Activated CD4-positive, CD25-positive, alpha-beta regulatory T cell treated with anti-CD3 and anti-CD28 coated beads, Interleukin-2, amount 50 U/mL, for 24 hours (primary cell): Measurements from ENCODE around the gene APAF1.
A peak's percentile ranks its signal among the peaks of the same experiment; 100 is the strongest.
"Not testable (repeated sequence)": the region's sequence is repeated elsewhere in the genome, so short reads cannot be mapped to it uniquely, and the experiment has no call there.

ENCODE experiments used
- ATAC-seq, 2 donors: fragments of 150-1000 bp; cut with Tn5 transposase; one replicate each; pipeline ENCODE4 v1.10.0; 2021; ENCODE audit warnings: mild to moderate bottlenecking in 1 of 2, moderate library complexity in 1 of 2

APAF1 gene

GRCh38 chr12:98733667-98734350 is 88.7 kb downstream of the APAF1 start:
- ATAC-seq = no peak

DNA sequence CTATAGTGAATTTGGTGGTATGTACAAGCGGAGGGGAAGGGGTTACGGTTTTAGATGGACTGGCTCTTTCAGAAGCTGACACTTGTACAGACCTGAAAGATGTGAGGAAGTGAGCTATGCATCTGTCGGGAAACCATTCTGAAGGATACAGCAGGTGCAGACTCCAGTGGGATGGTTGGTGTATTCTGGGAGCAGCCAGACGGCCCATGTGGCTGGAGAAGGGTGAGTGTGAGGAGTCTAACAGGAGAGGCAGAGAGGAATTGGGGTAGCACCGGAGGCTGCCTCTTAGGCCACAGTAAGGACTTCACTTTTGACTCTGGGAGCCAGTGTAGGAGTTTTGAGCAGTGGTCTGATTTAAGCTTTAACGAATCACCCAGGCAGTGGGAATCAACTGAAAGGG is 90.7 kb downstream of the APAF1 start:
- no peak for ATAC-seq

DNA sequence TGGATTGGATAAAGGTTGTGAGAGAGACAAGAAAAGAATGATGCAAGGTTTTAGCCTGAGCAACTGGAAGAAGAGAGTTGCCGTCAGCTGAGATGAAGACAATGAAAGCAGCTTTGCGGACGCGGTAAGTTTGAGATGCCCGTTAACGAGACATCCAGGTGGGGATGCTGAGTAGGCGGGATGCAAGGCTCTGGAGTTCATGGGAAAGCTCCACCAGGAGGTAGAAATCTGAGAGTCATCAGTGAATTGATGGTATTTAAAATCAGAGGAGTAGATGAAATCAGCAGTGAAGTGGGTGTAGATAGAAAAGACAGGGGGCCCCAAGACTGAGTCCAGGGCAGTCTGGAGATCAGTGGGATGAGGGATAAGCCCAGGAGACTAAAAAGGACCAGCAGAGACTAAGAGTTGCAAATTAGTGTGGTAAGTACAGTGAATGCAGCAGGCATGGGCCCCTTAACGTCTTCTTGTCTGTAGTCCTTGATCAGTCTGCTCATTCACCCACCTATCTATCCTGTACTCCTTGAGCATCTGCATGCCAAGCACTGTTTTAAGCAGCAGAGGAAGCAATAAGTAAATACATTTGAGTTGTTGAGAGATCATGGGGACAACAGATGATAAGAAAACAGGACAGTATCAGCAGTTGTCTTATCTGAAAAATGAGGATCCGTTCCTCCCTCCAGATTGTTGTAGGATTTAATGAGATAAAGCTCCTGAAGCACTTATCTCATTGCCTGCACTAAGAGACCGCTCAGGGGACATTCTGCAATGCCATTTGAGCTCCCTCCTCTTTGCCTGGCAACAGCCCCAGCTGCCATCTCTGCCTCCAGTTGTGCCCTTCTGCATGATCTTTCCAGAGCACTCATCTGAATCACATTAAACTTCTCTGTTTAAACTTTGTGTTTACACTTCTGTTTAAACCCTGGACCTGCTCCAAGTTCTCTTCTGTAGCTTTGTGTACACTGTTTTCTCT is 91.5 kb downstream of the APAF1 start:
- ATAC-seq = no peak

DNA sequence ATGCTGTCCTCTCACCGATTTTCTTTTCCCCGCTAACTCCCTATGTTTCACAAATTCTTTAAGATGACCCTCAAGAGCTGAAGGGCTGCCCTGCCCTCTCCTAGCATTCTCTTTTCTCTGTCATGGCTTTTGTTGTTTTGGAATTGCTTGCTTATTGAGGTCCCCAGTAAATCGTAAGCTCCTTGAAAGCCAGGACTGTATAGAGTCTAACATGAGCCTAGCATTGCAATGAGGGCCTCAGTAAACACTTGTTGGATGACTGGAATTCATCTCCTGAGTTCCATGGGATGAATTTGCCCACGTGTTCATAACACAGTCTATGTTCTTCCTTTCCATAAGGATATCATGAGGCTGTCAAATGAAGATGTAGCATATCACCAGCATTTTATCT is 92.2 kb downstream of the APAF1 start:
- no peak for ATAC-seq

DNA sequence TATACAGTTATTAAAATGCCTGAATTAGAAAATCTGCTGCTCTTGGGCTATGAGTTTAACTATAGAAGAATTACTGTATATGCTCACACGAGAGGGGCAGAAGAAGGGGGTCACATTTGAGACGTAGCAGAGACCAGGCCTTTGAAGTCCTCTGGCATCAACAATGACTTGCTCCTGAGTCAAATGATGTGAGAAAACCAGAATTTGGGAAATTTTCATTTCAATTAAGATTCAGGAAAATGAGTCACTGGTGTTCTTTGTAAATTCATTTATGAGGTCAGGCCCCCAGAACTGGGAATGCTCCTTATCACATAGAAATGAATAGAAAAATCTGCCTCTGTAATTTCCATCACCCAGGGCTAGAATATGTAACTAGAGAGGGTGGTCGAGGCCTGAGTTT is 92.9 kb downstream of the APAF1 start:
- ATAC-seq = no peak

DNA sequence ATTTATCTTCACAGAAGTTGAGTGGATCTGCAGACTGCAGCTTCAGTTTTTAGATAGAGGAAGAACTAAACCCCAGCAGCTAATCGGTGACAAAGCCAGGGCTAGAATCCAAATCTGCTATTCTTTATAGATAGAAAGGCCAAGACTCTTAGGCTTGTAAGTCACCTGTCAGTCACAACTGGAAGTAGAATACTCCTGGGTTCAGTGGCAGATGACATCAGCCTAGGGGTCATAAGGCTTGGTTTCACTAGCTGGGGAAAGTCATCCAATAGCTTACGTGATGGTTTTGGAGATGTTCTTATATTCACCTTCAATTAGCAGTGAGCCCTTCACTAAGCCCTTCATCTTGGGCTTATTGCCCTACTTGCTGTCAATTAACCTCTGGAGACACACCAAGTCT is 93.4 kb downstream of the APAF1 start:
- no peak for ATAC-seq

- ATAC-seq = no peak
Observed at GRCh38 chr12:98740751-98741150, 95.7 kb downstream of the APAF1 start.

GRCh38 chr12:98741196-98741555 is 96.1 kb downstream of the APAF1 start:
- ATAC-seq = peak; percentile 60 to 69

DNA sequence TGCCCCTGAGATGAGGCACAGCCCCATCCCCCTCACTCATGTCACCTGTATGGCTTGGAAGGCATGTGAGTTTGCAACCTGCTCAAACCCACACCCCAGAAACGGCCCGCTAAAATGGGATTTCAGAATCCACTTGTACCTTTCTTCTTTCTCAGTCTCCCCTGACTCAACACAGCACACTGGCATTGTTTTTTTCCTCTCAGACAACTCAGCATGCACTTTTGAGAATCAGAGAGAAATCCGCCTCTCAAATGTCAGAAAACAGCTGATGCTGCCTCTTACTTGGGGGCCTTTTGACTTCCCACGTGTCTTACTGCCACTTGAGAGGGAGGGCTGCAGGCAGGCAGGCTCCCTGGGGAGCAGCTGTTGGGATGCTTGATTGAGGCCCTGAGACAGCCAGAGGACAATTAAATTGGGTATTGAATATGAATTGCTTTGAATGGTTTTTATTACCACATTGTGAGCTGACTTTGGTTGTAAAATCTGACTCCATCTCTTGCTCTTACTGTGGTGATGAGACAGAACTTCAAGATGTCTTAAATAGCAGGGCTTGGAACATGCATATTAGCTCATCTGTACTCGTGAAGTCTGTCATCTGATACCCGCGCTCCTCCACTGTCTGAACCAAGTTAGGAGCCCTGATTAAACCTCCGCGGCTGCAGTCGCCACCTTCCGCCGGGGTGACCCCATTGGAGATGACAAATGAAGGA is 96.6 kb downstream of the APAF1 start:
- peak; percentile 39 to 59 for ATAC-seq

- ATAC-seq = no peak
Observed at GRCh38 chr12:98743362-98743953, 98.4 kb downstream of the APAF1 start.

DNA sequence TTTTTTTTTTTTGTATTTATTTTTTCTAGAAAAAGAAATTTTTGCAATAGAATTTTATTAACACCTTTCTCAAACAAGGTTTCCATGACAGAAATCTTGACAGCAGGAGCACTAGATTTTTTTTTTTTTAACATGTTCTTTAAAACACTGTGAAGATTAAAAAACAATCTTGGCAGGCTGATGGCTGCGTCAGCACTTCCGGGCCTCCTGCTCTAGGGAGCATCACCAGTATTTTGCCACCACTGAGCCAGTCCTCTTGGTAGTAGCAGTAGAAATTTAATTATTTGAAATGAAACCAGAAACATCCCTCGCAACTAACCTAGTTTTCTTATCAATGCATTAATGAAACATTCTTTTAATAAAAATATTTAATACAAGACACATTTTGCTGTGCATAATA is 99.6 kb downstream of the APAF1 start:
- ATAC-seq = no peak

- ATAC-seq = peak; percentile 28 to 33
Observed at GRCh38 chr12:98745578-98746391, 100.7 kb downstream of the APAF1 start.

DNA sequence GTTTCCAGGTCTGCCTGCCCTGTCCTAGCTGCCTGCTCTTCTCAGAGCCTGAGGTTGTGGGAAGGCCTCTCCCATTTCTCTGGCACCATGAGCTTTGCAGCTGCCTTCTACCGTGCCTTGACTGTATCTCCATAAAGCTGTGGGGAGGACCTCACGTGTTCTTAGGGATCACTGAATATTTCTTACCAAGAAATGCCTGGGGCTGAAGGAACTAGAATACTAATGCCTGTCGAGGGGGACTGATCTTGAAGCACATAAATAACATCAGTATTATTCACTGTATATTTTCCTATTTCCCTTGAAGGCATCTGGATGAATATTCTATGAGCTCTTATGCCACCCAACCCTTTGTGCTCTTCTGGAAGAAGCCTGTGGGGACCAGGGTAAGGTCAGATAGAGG is 103.4 kb downstream of the APAF1 start:
- no peak for ATAC-seq

- ATAC-seq = no peak
Observed at GRCh38 chr12:98750511-98750910, 105.4 kb downstream of the APAF1 start.

DNA sequence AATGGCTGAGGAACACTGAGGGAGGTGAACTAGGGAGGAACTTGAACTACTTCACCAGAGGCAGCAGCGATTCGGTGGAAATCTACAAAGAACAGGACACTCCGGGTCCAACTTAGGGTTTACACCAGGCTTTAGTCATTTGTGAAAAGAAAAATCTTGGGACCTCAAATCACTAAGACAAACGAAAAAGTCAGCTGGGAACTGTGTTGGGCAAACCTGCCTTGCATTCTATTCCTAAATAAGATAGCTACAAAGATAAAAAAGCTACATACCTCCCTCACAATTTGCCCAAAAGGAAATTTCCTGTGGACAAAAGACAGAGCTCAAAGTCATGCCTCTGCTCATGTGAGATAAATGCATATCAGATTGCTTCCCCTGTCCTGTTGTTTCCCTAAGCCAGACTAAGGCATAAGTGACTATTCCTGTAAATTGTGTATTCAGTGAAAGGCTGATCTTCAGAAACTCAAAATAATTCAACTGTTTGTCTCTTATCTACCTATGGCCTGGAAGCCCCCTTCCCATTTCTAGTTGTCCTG is 106.6 kb downstream of the APAF1 start:
- no peak for ATAC-seq

DNA sequence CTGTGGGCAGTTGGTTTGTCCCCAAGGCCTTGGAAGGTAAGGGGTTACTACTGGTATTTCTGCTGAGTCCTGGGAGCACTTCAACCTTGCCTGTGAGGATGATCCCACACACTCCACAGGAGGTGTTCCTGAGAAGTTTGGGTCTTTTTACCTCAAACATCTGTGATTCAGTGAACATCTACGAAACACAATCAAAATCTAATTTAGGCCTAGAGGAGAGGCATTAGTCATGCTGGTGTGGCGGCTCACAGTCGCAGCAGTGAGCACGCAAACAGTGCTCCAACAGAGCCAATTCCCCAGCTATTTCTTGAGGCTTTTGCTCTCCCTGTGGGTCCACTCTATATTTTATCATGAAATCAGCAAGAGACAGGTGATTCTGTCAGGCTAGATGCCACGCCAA is 107.6 kb downstream of the APAF1 start:
- no peak for ATAC-seq

GRCh38 chr12:98754095-98754494 is 109.0 kb downstream of the APAF1 start:
- peak; percentile 72 to 83 for ATAC-seq

- ATAC-seq = not testable (repeated sequence)
Observed at GRCh38 chr12:98755855-98756254, 110.8 kb downstream of the APAF1 start.

GRCh38 chr12:98757455-98757854 is 112.4 kb downstream of the APAF1 start:
- no peak for ATAC-seq

GRCh38 chr12:98758331-98758730 is 113.2 kb downstream of the APAF1 start:
- no peak for ATAC-seq

- ATAC-seq = no peak
Observed at GRCh38 chr12:98763656-98764055, 118.6 kb downstream of the APAF1 start.

- ATAC-seq = no peak
Observed at GRCh38 chr12:98767248-98767647, 122.2 kb downstream of the APAF1 start.
